ENCODE results near the gene RBMS3. TPM values are rescaled to one million over a fixed set of nuclear protein-coding genes. Genes with fewer than 3 reads are reported as not detected.
A peak's percentile ranks its signal among the peaks of the same experiment; 100 is the strongest.

Gene RBMS3
- total RNA-seq, 4 donors from 2014 or later = 116 to 171 (median 152) TPM

DNA sequence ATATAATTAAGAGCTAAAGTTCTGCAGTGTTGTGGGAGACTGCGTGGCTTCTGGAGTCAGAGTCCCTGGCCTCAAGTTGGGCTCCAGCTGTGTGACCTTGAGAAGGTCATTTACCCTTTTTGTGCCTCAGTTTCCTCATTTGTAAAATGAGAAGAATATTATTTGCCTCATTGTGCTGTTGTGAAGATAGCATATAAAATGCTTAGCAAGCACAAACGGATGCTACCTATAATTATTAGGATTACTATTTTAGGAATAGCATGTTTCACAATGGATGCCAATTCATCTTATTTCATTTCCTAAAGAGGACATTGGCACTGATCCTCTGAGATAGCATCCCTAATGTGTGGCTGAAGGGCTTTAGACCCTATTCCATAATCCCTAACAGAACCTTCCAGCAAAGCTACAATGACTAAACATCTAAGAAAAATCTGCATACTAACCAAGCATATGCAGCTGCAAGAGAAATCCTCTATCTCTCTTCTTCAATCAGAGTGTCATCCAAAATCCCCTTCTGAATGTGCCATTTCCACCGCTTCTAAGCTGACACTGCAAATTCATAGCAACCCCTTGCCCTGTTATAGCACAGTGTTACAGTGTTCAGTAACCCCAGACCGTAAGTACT, 148.3 kb downstream of the RBMS3 start:
- intact Hi-C loops (cut with DNase I) = no loop called here
- no peaks in the 10 kb centered on the region for H3K36me3 ChIP-seq

GRCh38 chr3:29430558-29430971, 149.7 kb downstream of the RBMS3 start:
- Histone ChIP-seq H3K36me3 (no peaks in the 10 kb centered on the region), H3K27ac (peak overlapping the region; percentile 72 to 79 (median 75)), H3K9me3 (no peaks in the 10 kb centered on the region), H3K27me3 (no peaks in the 10 kb centered on the region), H3K4me3 (replicated peaks in 1 of 3) (no peak overlapping the region), H3K4me1 (peaks cover 31 to 68% of the 10 kb centered on the region in 2 donors)
- TF ChIP-seq CTCF (IDR thresholded peaks at IDR 0.05) (no peak), POLR2A (IDR thresholded peaks at IDR 0.05) (no peak)
- intact Hi-C loops (cut with DNase I) = no loop called here
- DNase-seq = no peak
- 13 to 19% methylated on average over 1 of the region's 1 CpG for WGBS, 2 donors

More for the DNA sequence above, 148.3 kb downstream of the RBMS3 start:
- DNase-seq = no peak
- H3K27me3 ChIP-seq = no peaks in the 10 kb centered on the region
- H3K9me3 ChIP-seq = no peaks in the 10 kb centered on the region
- 80 to 83% methylated on average over 4 of the region's 4 CpGs for WGBS, 2 donors
- no peak overlapping the region for H3K4me3 ChIP-seq (replicated peaks in 1 of 3)
- peak overlapping the region; percentile 72 to 79 (median 75) for H3K27ac ChIP-seq
- H3K4me1 ChIP-seq = peaks cover 27 to 63% of the 10 kb centered on the region in 2 donors
- TF ChIP-seq POLR2A (IDR thresholded peaks at IDR 0.05) (no peak), CTCF (IDR thresholded peaks at IDR 0.05) (no peak)

GRCh38 chr3:29436612-29437323, 155.9 kb downstream of the RBMS3 start:
- Histone ChIP-seq H3K27ac (peak overlapping the region in 1 of 3 donors; percentile 24), H3K9me3 (no peaks in the 10 kb centered on the region), H3K4me1 (peaks cover 23 to 37% of the 10 kb centered on the region in 2 donors), H3K27me3 (no peaks in the 10 kb centered on the region), H3K4me3 (replicated peaks in 1 of 3) (no peak overlapping the region), H3K36me3 (no peaks in the 10 kb centered on the region)
- DNase-seq = no peak
- intact Hi-C loops (cut with DNase I) = no loop called here
- TF ChIP-seq POLR2A (IDR thresholded peaks at IDR 0.05) (no peak), CTCF (IDR thresholded peaks at IDR 0.05) (no peak)

DNA sequence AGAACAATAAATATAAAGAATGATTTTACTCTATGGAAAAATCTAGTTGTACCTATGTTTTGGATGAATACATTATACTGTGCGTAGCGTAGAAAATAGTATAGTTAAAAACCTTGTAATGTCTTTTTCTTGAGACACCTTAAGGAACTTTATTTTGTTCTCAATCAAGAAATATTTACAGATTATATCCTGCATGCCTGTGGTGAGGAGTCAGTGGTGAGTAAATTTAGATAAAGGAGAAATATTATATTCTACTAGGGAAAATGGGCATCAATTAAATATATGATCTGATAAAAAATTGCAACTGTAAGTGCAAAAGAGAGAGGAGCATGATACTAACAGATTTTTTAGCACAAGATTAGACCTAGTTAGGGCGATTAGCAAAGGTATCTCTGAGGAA, 157.7 kb downstream of the RBMS3 start:
- Histone ChIP-seq H3K4me1 (peaks cover 23 to 26% of the 10 kb centered on the region in 2 donors), H3K27ac (peak overlapping the region in 1 of 3 donors; percentile 1), H3K4me3 (replicated peaks in 1 of 3) (no peak overlapping the region), H3K9me3 (no peaks in the 10 kb centered on the region), H3K27me3 (no peaks in the 10 kb centered on the region), H3K36me3 (no peaks in the 10 kb centered on the region)
- intact Hi-C loops (cut with DNase I) = no loop called here
- no peak for TF ChIP-seq POLR2A (IDR thresholded peaks at IDR 0.05)
- TF ChIP-seq CTCF (IDR thresholded peaks at IDR 0.05) = no peak
- DNase-seq = no peak
- WGBS, 2 donors = 92 to 95% methylated on average over 3 of the region's 3 CpGs

All from thyroid gland (tissue), 4 donors.